BE2C (cell line): Measurements from ENCODE around the gene PMEPA1.

Experiments
- DNase-seq: peaks from one replicate; pipeline ENCODE4 v3.0.0-alpha.2; 2020
- H3K27me3 ChIP-seq: fragments of 250-450 bp; sonication (Bioruptor Pico); 2 replicates; pipeline ENCODE4 v1.5.1; 2020; ENCODE audit warnings: mild to moderate bottlenecking
- H3K36me3 ChIP-seq: fragments of 250-450 bp; sonication (Bioruptor Pico); 2 replicates; pipeline ENCODE4 v1.5.1; 2020; ENCODE audit warnings: mild to moderate bottlenecking
- H3K4me1 ChIP-seq: fragments of 250-450 bp; sonication (Bioruptor Pico); 2 replicates; pipeline ENCODE4 v1.5.1; 2020
- H3K4me3 ChIP-seq: 2 replicates; pipeline ENCODE4 v1.5.1; 2011; ENCODE audit warnings: low read depth, low read length
- H3K9me3 ChIP-seq: fragments of 250-450 bp; sonication (Bioruptor Pico); 2 replicates; pipeline ENCODE4 v1.5.1; 2020
- TF ChIP-seq, protein P1 (sequence below): IDR thresholded peaks from 2 replicates; pipeline ENCODE4 v1.5.1; 2012; ENCODE audit warnings: mild to moderate bottlenecking, low read depth, low read length

Gene PMEPA1

DNA sequence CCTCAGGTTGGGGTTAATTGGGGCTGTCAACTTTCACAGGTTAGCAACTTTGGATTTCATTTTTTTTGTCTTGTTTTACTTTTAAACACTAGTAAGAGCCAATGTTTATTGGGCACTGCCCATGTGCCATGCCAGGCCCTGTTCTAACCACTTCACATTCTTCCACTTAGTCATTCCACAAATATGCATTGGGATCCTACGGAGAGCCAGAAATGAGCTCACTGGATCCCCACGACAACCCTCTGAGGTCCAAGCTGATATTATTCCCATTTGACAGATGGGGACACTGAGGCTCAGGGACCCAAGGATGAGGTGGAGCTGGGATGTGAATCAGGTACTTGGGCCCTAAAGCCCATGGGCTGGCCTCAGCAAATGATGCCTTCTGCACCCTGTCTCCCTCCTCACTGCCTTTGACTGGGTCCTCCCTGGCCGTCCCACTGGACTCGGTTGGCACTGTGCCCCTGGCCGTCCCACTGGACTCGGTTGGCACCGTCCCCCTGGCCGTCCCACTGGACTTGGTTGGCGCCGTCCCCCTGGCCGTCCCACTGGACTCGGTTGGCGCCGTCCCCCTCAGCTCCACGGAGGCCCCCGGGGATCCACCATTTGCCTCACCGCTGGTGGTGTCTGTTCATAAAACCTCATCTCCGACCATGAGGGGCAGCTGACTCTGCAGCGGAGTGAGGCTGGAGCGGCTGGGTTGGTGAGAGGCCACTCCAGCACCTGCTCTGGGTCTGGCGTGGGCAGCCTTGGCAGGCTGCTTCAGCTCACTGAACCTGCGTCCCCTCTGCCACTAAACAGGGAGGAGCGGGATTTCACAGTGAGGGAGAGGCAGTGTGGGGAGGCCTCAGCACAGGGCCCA lies 4.8 kb upstream of the PMEPA1 start:
- H3K36me3 ChIP-seq, result no peaks in the 10 kb centered on the region
- TF ChIP-seq, protein P1, sequence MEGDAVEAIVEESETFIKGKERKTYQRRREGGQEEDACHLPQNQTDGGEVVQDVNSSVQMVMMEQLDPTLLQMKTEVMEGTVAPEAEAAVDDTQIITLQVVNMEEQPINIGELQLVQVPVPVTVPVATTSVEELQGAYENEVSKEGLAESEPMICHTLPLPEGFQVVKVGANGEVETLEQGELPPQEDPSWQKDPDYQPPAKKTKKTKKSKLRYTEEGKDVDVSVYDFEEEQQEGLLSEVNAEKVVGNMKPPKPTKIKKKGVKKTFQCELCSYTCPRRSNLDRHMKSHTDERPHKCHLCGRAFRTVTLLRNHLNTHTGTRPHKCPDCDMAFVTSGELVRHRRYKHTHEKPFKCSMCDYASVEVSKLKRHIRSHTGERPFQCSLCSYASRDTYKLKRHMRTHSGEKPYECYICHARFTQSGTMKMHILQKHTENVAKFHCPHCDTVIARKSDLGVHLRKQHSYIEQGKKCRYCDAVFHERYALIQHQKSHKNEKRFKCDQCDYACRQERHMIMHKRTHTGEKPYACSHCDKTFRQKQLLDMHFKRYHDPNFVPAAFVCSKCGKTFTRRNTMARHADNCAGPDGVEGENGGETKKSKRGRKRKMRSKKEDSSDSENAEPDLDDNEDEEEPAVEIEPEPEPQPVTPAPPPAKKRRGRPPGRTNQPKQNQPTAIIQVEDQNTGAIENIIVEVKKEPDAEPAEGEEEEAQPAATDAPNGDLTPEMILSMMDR, result no peak
- H3K9me3 ChIP-seq, result no peaks in the 10 kb centered on the region
- peaks cover 4% of the 10 kb centered on the region; the same call in 1 of the 2 replicates for H3K4me1 ChIP-seq
- DNase-seq, result no peak
- no peak overlapping the region for H3K4me3 ChIP-seq
- H3K27me3 ChIP-seq, result no peaks in the 10 kb centered on the region

DNA sequence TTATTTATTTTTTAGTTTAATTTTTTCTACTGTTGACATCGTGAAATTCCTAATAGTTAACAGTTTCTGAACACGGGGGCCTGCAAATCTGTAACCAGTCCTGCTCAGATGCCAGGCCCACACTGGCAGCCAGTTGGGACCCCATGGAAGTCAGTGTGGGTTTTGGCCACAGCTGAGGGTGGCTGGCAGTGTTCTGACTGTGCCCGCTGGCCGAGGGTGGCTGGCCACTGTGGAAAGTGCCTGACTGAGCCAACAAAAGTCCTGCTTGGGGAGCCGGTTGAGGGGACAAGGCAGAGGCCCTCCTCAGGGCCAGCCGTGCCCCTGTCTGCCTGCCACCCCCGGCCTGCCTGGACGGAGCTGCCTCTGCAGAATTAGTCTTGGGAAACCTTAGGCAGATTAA lies 4.1 kb upstream of the PMEPA1 start:
- TF ChIP-seq, protein P1, result no peak
- H3K36me3 ChIP-seq, result no peaks in the 10 kb centered on the region
- H3K27me3 ChIP-seq, result no peaks in the 10 kb centered on the region
- no peak for DNase-seq
- H3K4me1 ChIP-seq, result peaks cover 4% of the 10 kb centered on the region; the same call in 1 of the 2 replicates
- H3K9me3 ChIP-seq, result no peaks in the 10 kb centered on the region
- no peak overlapping the region for H3K4me3 ChIP-seq

DNA sequence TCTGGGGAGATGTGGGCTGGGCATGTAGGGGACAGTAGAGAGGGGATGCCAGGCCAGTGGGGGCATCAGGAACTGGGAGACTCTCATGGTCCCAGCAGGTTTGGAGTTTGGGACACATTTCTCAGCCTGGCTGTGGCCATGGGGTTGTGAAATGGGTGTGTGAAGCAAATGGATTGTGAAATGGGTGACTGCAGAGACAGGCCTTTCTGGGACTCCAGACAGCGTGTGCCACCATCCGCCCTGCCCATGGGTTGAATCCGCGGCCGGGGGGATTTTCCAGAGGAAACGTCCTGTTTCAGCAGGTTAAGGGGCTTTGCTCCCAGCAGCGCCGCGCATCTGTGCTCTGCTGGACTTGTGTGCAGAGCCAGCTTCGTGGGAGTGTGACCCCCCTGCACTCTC lies 3.7 kb upstream of the PMEPA1 start:
- H3K36me3 ChIP-seq, result no peaks in the 10 kb centered on the region
- H3K4me3 ChIP-seq, result no peak overlapping the region
- H3K4me1 ChIP-seq, result peaks cover 4% of the 10 kb centered on the region; the same call in 1 of the 2 replicates
- H3K9me3 ChIP-seq, result no peaks in the 10 kb centered on the region
- H3K27me3 ChIP-seq, result no peaks in the 10 kb centered on the region
- TF ChIP-seq, protein P1, result no peak
- DNase-seq, result no peak

DNA sequence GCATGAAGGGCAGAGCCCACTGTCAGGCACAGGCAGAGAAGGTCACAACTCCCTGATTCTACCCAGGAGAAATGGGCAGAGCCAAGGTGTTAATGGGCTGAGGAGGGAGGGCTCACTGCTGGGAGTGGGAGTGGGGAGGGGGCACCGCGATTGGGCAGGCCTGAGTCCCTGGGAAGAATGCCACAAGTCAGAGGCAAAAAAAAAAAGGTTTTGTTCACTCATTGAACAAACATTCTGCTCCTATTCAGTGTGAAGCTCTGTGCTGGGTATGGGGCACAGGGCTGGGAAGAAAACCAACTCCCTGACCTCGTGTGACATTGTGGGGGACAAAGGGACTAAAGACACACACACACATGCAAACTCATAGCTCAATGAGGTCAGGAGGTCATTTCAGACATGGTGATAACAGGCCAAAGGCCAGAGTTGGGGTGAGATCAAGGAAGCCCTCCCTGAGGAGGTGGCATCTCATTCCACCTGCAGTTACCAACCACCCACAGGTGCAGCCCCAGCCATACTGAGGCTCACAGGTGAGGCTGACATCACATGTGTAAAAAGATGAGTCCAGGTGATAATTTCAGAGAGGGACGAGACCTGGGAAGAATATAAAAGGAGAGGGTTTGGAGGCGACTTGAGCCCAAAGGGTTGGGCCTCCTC lies 3.2 kb upstream of the PMEPA1 start:
- H3K27me3 ChIP-seq, result no peaks in the 10 kb centered on the region
- DNase-seq, result no peak
- peaks cover 4% of the 10 kb centered on the region; the same call in 1 of the 2 replicates for H3K4me1 ChIP-seq
- no peaks in the 10 kb centered on the region for H3K9me3 ChIP-seq
- no peak overlapping the region for H3K4me3 ChIP-seq
- no peaks in the 10 kb centered on the region for H3K36me3 ChIP-seq
- TF ChIP-seq, protein P1, result no peak

DNA sequence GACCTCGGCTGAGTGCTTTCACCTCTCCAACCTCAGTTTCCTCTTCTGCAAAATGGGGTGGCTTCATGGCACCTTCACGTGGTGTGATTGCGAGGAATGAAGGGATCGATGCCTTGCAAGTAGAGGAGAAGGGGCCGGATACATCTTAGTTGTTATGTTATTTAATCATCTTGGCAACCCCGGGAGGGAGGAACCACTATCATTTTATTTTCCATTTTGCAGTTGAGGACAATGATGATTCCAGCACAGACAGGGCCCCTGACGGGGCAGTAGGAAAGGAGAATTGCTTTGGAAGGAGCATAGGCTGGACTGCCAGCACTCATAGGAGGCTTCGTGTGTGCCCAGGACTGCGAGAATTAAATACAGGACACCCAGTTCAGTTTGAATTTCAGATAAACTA lies 2.5 kb upstream of the PMEPA1 start:
- Histone ChIP-seq H3K27me3 (no peaks in the 10 kb centered on the region), H3K9me3 (no peaks in the 10 kb centered on the region), H3K4me3 (no peak overlapping the region), H3K36me3 (no peaks in the 10 kb centered on the region), H3K4me1 (peaks cover 4% of the 10 kb centered on the region; the same call in 1 of the 2 replicates)
- no peak for DNase-seq
- TF ChIP-seq, protein P1, result no peak

DNA sequence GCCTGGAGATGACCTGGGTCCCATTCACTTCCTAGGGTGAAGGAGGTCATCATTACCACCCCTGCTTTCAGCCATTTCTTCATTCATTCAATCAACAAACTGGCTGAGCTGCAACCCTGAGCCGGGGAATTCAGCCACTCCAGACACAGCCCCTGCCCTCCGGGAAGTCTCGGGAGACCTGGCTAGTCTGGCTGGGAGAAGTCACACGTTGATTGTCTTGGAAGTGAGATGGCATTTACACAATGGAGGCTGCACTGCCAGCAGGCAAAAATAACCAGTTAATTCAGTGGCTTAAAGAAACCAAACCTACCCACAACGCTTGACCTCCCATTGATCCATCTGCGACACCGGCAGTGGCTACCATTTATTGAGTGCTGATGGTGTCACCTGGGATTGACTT lies 2.0 kb upstream of the PMEPA1 start:
- H3K36me3 ChIP-seq, result no peaks in the 10 kb centered on the region
- peaks cover 4% of the 10 kb centered on the region; the same call in 1 of the 2 replicates for H3K4me1 ChIP-seq
- no peaks in the 10 kb centered on the region for H3K27me3 ChIP-seq
- no peak overlapping the region for H3K4me3 ChIP-seq
- no peaks in the 10 kb centered on the region for H3K9me3 ChIP-seq
- no peak for DNase-seq
- TF ChIP-seq, protein P1, result no peak
